Stimulated activated CD8-positive, alpha-beta memory T cell treated with anti-CD3 and anti-CD28 coated beads, Interleukin-12 subunit alpha, Interleukin-12 subunit beta, amount 100 ng/mL, for 1 hour (primary cell): Measurements from ENCODE around the gene HYAL1.
"Not testable (repeated sequence)": the region's sequence is repeated elsewhere in the genome, so short reads cannot be mapped to it uniquely, and the experiment has no call there.

Source experiments
- DNase-seq: peaks from one replicate; pipeline ENCODE4 v3.0.0-alpha.2; 2020; ENCODE audit warnings: low read depth

HYAL1 gene

GRCh38 chr3:50318615-50319014 lies 15.2 kb upstream of the HYAL1 start:
- DNase-seq: no peak

GRCh38 chr3:50318163-50318562 lies 14.8 kb upstream of the HYAL1 start:
- DNase-seq: no peak

- no peak for DNase-seq
Measured at GRCh38 chr3:50317300-50317699, 13.9 kb upstream of the HYAL1 start.

- peak; percentile 59 for DNase-seq
Measured at GRCh38 chr3:50316657-50317242, 13.4 kb upstream of the HYAL1 start.

- DNase-seq: no peak
Measured at GRCh38 chr3:50314816-50315215, 11.4 kb upstream of the HYAL1 start.

- DNase-seq: no peak
Measured at GRCh38 chr3:50314342-50314741, 11.0 kb upstream of the HYAL1 start.

- not testable (repeated sequence) for DNase-seq
Measured at GRCh38 chr3:50312041-50312440, 8.7 kb upstream of the HYAL1 start.

GRCh38 chr3:50304601-50305000 lies 1.2 kb upstream of the HYAL1 start:
- DNase-seq: no peak

- no peak for DNase-seq
Measured at GRCh38 chr3:50302095-50303012, 1.0 kb downstream of the HYAL1 start.

GRCh38 chr3:50300681-50301254 lies 2.6 kb downstream of the HYAL1 start:
- no peak for DNase-seq

GRCh38 chr3:50299929-50300680 lies 3.3 kb downstream of the HYAL1 start:
- no peak for DNase-seq

DNA sequence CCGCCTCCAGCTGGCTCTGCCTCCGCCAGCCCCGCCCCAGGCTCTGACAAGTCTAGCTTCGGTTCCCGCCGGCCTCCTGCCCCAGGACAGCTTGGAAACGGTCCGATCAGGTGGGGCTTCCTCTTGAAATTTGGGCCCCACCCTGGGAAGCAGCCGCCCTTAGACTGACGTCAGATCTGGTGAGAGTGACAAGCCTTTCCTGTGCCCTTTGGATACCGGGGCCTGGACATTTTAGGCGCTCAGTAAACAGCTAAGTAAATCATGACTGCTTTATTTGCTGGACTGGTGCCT lies 3.8 kb downstream of the HYAL1 start:
- no peak for DNase-seq

- DNase-seq: peak; percentile 99
Measured at GRCh38 chr3:50298836-50299637, 4.3 kb downstream of the HYAL1 start, which contains the start of the genes HYAL3 and NAA80. Gene HYAL3, minus strand, starts transcription at chr3:50299405. Its CDS starts 3,803 bp downstream, at chr3:50295602. Gene NAA80, minus strand, starts transcription at chr3:50299405. Its CDS starts 1,942 bp downstream, at chr3:50297463.

DNA sequence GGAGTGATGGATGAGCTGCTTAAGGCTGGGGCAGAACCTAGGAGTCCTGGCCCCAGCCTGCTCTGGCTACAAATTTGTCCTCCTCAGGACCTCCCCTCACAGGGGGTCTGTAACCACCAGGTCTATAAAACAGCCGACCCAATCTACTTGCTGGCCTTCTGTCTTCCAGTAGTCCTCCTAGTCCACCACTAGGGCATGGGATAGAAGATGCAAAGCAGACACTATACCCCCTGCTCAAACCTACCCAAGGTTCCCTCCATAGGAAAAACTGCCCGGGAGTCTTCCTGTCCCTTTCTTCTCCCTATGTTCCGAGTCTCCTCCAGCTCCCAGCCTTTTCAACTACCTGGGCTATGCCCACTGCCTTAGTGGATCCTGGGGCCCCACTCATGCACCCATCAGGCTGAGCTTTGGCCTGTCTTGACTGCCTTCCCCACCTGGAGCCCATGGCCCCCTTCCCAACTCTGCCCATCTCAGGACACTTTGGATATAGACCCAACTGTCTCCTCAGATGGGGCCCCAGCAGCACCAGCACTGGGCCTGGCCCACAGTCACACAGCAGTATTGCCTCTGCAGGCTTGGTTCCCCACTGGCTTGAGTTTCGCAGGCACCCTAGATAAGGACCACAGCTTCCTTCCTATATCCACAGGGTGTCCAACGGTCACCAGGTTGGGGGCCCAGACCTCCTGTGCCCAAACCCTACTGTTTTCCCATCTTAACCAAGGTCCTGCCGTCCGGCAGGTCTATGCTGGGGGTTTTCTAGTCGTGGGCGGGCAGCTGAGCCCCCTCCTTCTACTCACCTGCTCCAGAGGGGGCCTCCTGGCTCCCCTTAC lies 5.3 kb downstream of the HYAL1 start:
- DNase-seq: no peak

- no peak for DNase-seq
Measured at GRCh38 chr3:50297384-50297775, 6.0 kb downstream of the HYAL1 start.

- no peak for DNase-seq
Measured at GRCh38 chr3:50296721-50297383, 6.5 kb downstream of the HYAL1 start.

GRCh38 chr3:50295553-50296431 lies 7.6 kb downstream of the HYAL1 start:
- DNase-seq: no peak

GRCh38 chr3:50294492-50295403 lies 8.6 kb downstream of the HYAL1 start:
- no peak for DNase-seq
